ENCODE results near the gene BBLN.
"Not testable (repeated sequence)": the region's sequence is repeated elsewhere in the genome, so short reads cannot be mapped to it uniquely, and the experiment has no call there.

The BBLN gene

DNA sequence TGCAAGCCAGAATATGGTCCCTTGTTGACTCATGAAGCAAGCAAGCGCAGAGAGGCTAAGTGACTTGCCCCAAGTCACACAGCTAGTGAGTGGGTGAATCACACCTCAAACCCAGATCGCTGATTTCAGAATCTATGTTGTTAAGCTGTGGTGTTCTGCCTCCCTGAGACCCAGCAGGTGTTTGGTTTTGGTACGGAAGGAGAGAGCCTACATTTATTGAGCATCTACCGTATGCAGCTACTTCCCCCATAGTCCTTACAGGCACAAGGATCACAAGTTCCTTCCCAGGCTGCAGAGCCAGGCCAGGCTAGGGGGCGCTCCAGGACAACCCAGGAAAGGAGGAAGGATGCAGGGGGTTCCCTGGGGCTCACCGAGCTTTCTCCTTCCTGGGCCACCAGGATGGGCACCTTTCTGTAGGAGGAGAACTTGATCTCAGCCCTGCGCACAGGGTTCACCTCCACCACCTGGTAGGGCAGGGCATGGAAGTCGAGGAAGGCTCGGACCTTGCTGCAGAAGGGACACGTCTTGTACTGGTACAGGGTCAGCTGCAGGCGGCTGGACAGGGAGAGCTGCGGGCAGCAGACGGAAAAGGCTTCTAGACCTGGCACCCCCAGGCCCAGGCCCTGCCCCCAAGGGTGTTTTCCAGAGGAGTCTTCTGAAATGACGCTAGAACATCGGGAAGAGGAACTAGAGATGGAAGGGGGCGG, 35.0 kb upstream of the BBLN start:
- DNase-seq (ENCODE audit: low read depth), result no peak

DNA sequence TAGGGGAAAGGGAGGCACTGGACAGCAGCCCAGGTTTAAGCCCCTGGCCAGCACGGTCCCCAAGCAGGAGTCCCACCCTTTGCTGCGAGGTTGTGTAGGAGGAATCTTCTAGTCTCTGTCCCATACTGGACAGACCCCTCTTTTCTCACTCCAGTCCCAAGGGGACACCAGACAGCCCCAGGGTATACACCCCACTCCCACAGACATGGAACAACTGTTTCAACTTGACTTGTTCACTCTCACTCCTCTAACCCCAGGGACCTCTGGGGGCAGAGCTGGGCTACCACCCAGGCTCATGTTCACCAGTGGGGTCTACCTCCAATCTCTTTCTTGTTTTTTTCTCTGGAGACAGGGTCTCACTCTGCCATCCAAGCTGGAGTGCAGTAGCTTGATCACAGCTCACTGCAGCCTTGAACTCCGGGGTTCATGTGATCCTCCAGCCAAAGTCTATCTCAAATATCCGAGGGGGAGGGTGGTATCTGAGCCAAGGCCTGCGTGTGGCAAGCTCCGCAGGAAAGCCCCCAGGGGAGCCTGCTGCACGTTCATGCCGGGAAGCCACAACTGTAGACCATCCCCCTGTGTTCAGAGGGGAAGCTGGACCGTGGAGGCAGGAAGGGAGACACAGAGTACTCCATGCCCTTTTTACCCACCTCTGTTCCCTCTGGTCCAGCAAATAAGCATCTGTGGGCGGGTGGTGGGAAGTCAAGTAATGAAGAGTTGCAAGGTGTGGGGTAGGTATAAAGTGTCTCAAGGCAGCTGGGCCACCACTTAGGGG, 34.3 kb upstream of the BBLN start:
- no peak for DNase-seq (ENCODE audit: low read depth)

DNA sequence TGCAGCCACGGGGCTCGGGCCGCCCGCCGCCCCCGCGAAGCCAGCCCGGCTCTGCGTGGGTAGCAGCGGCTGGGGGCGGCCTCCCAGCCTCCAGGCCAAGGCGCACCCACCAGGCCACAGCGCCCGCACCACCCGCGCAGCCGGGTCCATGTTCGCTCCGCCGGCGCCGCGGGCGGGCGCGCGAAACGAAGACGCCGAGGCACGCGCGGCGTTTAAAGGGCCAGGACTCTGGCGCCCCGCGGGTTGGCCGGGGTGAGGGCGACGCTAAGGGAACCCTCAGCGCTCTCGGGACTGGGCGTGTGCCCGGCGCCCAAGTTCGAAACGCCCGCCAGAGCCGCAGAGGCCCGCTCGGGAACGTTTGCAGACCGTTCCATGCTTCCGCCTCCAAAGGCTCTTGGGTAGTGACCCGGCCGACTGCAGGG, 32.5 kb upstream of the BBLN start, which contains the start of gene PTGES2:
PTGES2 (minus strand) TSS at position 162 of the 422 bp plus-strand sequence; CDS start at position 150, 12 bp downstream.
- DNase-seq (ENCODE audit: low read depth), result peak; percentile 56

DNA sequence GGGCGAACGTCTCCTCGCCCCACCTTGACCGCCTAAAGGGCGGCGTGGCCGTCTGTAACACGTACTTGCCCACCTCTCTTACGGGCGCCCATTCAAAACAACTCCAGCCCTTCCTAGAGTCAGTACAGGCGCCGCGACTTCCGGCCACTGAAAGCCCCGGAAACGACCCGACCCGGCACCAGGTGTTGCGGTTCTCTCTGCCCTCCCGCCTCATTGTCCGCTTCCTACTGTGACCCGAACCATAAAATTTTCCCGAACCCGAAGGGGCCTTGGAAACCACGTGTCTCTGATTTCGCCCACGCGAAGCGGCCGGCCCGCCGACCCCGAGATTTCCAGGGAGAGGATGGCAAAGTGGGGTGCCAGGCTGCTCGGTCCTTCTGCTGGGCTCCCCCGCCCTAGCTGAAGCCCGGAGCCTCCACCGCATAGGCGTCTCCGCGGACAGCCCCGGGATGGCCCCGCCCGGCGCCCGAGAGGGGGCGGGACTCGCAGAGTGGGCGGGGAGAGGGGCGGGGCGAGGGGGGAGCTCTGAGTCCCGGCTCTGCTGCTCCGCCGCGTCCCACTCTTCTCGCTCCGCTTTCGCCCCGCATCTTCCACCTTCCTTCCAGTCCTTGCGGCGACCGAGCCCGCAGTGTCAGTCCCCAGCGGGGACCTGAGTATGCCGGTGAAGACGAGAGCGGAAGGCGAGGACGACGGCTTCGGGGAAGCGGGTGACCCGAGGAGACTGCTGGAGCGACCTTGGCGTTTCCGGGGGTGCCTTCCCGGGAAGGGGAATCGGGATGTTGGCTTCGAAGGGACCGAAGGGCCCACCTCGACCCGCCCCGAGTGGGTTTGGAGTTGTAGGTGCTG, 31.9 kb upstream of the BBLN start:
- DNase-seq (ENCODE audit: low read depth), result peak; percentile 71

DNA sequence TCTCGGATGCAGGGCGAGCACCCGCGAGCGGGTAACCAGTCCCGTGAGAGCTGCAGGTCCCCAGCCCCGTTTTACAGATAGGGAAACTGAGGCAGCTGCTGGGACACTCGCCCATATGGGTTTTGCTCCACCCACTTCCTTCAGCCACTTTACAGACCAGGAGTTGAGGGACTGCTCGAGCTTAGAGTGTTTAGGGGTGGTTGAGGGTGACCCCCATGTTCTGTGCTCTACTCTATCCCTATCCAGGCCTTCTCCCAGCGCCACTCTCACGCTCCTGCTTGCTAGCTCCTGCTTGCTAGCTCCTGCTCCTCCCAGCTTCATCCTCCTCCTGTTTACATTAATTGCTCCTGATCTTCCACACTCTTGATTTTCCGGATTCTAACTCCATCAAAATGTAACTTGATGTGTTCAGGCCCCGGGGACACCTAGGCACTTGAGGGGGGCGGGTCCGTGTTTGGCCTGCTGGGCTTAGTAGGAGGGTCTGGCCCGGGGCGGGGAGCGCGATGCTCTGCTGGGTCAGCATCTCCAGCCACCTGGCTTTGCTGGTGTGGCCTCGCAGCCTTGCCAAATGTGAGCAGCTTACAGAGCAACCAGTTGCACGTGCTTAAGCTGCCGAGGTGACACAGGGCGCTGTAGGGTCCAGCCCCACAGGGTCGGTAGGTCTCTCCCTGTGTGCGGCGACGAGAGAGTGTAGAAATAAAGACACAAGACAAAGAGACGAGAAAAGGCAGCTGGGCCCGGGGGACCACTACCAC, 31.1 kb upstream of the BBLN start:
- no peak for DNase-seq (ENCODE audit: low read depth)

DNA sequence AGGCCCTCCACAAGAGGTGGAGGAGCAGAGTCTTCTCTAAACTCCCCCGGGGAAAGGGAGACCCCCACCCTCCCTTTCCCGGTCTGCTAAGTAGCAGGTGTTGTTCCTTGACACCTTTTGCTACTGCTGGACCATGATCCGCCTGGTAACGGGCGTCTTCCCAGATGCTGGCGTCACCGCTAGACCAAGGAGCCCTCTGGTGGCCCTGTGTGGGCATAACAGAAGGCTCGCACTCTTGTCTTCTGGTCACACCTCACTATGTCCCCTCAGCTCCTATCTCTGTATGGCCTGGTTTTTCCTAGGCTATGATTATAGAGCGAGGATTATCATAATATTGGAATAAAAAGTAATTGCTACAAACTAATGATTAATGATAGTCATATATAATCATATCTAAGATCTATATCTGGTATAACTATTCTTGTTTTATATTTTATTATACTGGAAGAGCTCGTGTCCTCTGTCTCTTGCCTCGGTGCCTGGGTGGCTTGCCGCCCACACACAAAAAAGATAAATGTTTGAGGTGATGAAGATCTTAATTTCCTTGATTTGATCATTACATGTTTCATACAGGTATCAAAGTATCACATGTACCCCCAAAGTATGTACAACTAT, 30.0 kb upstream of the BBLN start:
- peak; percentile 27 for DNase-seq (ENCODE audit: low read depth)

DNA sequence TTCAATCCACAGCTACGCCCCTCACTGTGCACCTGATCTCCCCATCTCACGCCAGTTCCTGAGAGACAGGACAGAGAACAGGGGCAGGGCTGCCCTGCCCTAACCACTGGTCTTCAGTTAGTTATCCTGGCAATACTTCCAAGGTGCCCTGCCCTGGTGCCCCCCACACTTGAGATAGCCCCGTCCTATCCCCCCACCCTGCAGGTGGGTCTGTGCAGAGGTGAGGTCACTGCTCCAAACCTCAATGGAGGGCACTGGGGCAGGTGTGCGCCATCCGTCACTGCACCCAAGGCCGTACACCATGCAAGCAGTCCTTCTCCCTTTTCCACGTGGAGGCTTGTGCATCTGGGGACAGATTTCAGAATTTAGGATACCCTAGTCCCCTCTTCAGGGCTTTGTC, 29.4 kb upstream of the BBLN start:
- DNase-seq (ENCODE audit: low read depth), result not testable (repeated sequence)

DNA sequence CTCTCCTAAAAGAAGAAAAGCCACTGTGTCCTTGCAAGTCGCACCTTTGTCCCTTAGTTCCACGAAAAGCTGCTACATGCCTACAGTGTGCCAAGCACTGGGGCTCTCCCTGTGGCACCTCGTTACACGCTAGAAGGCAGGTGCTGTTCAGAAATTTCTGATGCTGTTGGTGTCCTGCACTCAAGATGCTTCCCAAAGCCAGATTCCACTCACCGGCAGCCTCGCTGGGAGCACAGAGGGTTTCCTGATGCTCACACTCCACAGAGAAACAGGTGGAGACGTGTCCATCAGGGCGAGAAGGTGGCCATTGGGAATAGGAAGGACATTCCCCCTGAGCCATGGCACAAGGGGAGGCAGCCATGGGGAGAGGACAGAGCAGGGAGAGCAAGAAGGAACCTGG, 28.7 kb upstream of the BBLN start:
- not testable (repeated sequence) for DNase-seq (ENCODE audit: low read depth)

DNA sequence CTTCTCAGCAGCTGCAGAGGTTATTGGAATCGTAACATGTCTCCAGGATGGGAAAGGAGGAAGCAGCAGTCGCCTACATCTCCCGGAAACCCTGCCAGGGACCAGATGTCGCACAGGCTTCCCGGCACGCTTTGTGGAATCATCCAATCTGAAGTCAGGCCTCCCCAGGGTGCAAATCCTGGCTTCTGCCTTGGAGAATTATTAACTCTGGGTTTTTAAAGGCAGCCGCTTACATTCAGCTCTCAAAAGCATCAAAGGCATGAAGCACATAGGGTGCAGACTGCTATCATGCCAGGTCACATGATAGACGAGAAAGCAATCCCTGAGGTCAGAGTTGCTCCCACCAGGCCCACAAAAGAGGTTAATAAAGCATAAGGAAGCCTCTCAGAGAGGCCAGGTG, 27.9 kb upstream of the BBLN start:
- not testable (repeated sequence) for DNase-seq (ENCODE audit: low read depth)

DNA sequence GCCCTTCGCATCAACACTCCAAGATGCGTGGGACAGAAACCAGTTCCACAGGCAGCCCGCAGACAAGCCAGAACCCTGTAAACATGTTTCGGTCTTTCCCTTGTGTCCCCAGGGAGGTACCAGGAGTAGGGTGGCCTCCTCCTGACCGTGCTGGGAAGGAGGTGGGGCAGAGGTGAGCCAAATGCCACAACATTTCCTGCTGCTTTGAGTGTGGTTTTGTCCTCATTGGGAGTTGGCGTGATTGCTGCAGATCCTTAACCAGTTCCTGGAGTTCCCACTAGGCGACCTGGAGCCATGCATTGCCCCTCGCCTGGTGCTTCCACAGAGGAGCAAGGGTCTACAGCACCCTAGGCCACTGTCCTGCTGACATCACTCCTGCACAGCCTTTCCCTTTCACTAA, 24.5 kb upstream of the BBLN start:
- not testable (repeated sequence) for DNase-seq (ENCODE audit: low read depth)

DNA sequence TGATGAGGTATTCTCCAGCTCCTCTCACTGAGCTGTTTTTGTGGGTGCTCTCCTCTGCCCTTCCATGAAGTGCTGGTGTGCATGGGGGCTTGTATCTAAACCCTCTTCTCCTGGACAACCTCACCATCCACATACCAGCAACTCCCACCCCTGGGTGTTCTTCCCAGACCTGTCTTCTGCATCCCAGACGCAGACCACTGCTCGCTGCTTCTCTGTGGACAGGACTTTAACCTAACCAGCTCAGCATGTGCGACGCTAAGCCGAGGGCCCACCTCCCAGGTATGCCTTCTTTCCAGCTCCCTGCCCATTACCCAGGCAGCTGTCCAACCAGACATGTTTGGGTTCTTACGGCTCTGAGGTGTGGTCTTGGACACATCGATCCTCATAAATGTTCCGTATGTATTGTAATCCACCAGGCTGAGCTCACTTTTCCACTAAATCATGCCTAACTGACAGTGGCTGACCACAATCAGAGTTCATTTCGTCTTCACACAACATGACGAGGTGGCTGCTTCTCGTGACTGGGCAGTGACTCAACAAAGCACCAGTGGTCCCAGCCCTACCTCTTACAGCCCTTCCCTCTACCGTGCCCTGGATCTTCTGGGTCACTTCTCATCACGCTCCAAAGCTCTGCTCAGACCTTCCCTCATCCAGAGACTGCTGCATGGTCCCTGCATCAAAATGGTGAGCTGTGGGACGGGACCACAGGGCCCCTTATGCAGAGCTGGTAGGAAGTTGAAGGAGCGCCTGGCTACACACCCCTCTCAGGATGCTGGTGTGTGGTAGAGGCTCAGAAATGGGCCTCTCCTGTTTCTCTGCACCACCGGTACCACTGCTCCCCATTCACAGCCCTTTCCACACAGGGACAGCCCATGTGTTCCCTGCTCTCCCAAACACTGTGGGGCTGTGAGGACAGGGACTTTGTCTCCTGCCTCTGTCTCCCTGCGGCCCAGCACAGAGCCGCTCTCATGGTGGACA, 23.0 kb upstream of the BBLN start:
- no peak for DNase-seq (ENCODE audit: low read depth)

DNA sequence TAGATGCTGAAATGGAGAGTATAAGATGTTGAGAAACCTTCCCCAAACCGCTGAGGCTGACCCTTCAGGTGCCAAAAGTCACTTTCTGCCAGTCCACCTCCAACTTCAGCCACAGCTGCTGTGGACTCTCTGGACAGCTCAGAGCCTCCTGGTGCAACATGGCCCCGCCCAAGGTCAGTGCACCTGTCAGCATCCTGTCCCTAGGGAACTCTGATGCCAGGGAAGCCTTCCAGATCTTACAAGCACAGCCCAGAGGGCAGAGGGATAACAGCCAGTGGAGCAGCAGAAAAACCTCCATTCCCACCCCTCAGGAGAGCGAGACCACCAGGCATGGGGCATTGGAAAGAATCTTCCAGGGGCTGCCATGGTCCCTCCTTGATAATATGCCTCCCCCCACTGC, 22.1 kb upstream of the BBLN start:
- no peak for DNase-seq (ENCODE audit: low read depth)

DNA sequence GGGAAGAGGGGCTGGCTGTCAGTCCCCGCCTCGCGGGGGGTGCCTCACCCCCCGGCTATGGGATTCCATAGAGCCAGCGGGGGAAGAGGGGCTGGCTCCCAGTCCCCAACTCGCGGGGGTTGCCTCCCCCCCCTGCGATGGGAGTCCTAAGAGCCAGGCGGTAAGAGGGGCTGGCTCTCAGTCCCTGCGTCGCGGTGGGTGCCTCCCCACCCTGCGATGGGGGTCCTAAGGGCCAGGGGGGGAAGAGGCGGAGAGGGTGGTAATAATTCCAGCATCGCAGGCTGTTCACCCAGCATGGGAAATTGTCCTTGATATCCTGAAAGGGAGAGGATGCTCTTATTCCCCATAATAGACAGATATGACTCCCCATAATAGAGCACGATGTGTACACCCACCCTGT, 20.4 kb upstream of the BBLN start:
- DNase-seq (ENCODE audit: low read depth), result no peak

DNA sequence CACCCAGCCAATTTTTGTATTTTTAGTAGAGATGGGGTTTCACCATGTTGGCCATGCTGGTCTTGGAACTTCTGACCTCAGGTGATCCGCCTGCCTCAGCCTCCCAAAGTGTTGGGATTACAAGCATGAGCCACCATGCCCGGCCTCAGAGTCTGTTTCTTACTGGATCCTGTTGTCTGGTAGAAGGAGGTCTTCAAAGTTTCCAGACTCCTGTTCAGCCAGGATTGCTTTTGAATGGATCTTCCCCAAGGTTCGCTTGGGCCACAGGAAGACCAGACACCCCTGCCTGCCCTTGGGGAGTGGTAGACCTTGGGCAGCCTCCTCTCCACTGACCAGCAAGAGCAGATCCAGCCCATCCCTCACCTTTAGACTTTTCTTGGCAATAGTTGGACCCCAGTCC, 18.5 kb upstream of the BBLN start:
- no peak for DNase-seq (ENCODE audit: low read depth)

DNA sequence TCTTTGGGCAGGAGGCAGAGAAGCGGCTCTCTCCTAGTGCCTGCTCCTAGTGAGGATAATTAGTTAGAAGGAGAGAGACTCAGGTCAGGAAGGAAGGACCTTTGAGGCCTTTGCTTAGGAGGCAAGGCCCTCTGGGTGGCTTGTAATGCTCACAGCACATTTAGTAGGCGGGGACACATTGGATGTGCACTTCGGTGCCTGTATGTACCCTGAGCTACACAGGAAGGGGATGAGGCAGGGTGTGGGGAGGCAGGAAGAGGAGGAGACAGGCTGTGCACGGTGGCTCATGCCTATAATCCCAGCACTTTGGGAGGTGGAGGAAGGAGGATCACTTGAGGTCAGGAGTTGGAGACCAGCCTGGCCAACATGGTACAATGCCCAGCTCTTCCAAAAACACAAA, 18.0 kb upstream of the BBLN start:
- no peak for DNase-seq (ENCODE audit: low read depth)

DNA sequence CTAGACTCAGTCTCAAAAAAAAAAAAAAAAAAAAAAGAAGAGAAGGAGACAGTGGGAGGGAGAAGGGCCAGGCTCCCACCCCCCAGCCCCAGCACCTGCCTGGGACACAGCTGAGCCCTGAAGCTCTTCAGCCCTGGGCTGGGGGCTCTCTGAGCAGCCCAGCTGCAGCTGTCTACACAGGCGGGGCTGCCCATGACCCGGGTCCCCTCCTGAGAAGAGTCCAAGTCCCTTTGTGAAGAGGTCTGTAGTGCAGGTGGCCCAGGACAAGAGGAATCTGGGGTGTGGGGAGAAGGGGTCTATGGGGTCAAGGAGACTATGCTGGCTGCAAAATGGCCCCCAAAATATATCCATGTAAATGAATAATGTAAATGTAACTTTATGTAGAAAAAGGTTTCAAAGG, 17.5 kb upstream of the BBLN start:
- DNase-seq (ENCODE audit: low read depth), result no peak

DNA sequence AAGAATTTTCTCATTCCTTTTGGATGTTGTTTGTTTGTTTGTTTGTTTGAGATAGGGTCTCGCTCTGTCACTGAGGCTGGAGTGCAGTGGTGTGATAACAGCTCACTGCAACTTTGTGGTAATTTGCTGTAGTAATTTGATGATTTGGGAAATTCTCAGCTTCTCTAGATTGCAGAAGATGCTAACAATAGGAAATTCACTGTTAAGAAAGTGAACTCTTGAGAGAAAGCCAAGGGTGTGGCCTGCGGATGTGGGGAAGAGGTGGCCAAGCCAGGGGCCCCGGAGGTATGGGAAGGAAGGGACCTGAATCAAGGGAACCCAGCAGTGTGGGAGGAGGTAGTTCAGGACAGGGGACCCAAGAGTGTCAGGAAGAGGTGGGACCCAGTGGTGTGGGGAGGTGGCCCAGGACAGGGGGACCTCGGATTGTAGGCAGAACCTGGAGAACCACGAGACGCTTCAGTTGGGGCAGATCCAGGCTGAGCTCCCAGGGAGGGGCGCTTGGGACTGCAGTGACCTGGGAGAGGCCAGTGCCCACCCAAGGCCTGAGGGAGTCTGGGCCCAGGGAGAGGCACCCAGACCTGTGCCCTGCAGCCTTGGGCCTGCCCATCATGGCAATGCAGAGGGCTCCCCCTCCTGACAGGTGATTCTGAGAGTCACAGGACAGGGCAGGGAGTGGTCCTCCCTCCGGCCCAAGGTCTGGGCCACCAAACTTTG, 16.4 kb upstream of the BBLN start:
- DNase-seq (ENCODE audit: low read depth), result no peak

DNA sequence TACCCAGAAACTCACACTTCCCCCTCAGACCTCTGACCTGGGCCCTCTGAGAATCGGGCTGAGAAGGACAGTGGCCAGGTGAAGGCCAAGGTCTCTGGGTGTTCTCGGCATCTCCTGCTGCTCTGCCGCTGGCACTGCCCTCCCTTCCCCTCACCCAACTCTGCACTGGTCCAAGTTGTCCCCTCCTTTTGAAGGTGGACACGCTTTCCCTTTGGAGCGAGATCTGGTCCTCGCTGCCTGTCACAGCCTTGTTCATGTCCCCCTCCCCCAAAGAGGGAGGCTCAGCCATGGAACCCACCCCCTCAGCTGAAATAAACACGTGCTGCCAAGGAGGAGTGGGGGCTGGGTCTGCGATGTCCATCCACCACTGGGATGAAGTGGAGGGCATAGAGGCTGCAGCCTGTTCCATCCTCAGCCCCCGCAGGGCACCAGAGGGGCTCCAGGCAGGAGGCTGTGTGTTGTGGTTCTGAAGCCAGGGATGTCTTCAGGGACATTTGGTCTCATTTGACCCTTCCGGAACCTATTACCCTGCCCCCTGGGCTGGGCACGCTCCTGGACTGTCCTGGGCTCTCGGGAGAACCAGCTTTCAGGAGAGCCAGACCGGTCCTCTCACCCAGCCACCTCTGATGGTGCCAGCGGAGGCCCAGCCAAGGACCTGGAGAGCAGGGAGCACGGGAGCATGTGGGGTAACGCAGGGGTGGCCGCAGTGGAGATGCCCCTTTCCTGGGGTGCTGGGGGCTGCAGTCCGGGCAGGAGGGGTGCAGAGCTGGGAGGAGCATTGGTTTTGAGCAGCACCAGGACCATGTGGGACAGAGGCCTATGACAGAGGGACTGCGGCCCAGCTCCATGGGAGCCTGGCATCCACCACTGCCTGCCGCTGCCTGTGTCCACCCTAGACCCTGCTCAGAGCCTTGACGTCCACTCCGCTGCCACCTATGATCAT, 15.6 kb upstream of the BBLN start:
- no peak for DNase-seq (ENCODE audit: low read depth)
